Smooth muscle cell (in vitro differentiated cells): ENCODE data around the gene RSF1. TPM values are rescaled to one million over a fixed set of nuclear protein-coding genes. Genes with fewer than 3 reads are reported as not detected.

Experiments used
- DNase-seq: peaks from one replicate; lab custom pipeline; 2025; ENCODE audit not compliant: unreplicated experiment; lab: John Stamatoyannopoulos, UW
- H2AFZ ChIP-seq: fragments of 200-600 bp; sonication (generic); 2 replicates; pipeline ENCODE4 v1.6.0; 2016; ENCODE audit warnings: antibody characterized with exemption, low read depth, mild to moderate bottlenecking
- H3F3A ChIP-seq: fragments of 200-600 bp; sonication (generic); 2 replicates; pipeline ENCODE4 v1.6.0; 2017; ENCODE audit warnings: antibody characterized with exemption, low read depth
- H3K27ac ChIP-seq: fragments of 200-600 bp; sonication (generic); 2 replicates; pipeline ENCODE4 v1.5.1; 2016; ENCODE audit warnings: low read depth, mild to moderate bottlenecking
- H3K27me3 ChIP-seq: fragments of 200-600 bp; sonication (generic); 2 replicates; pipeline ENCODE4 v1.6.1; 2016; ENCODE audit warnings: low read depth, mild to moderate bottlenecking
- H3K36me3 ChIP-seq: fragments of 200-600 bp; sonication (generic); 2 replicates; pipeline ENCODE4 v1.5.1; 2016; ENCODE audit warnings: low read depth
- H3K4me1 ChIP-seq: fragments of 200-600 bp; sonication (generic); 2 replicates; pipeline ENCODE4 v1.5.1; 2016; ENCODE audit warnings: low read depth
- H3K4me2 ChIP-seq: fragments of 200-600 bp; sonication (generic); 2 replicates; pipeline ENCODE4 v1.6.0; 2016; ENCODE audit warnings: mild to moderate bottlenecking
- H3K4me3 ChIP-seq: fragments of 200-600 bp; sonication (generic); 2 replicates; pipeline ENCODE4 v1.5.1; 2016; ENCODE audit warnings: mild to moderate bottlenecking
- H3K79me2 ChIP-seq: fragments of 200-600 bp; sonication (generic); 2 replicates; pipeline ENCODE4 v1.6.0; 2016; ENCODE audit warnings: low read depth, mild to moderate bottlenecking
- H3K9ac ChIP-seq: fragments of 200-600 bp; sonication (generic); 2 replicates; pipeline ENCODE4 v1.6.0; 2016; ENCODE audit warnings: low read depth
- H3K9me3 ChIP-seq: fragments of 200-600 bp; sonication (generic); replicated peaks from 2 replicates; pipeline ENCODE4 v1.5.1; 2016; ENCODE audit warnings: low read depth
- H4K20me1 ChIP-seq: fragments of 200-600 bp; sonication (generic); 2 replicates; pipeline ENCODE4 v1.6.0; 2016; ENCODE audit warnings: low read depth
- WGBS: methylation state at CpG from one replicate; pipeline ENCODE4 v1.1.7; 2016; ENCODE audit warnings: low lambda C conversion rate; 5-methylcytosine and 5-hydroxymethylcytosine counted together
- polyA plus RNA-seq: library from polyadenylated mRNA; unstranded; fragments of >200 nt; fragmentation: Nextera tagmentation; extraction: Ambion mirVana; gene quantifications from 2 replicates; pipeline ENCODE4 v1.2.1, GENCODE V29; 2016
- total RNA-seq: library from RNA; depleted of rRNA; stranded (reverse); fragments of >200 nt; gene quantifications from 2 replicates; pipeline ENCODE4 v1.2.3, GENCODE V29; 2014
- TF ChIP-seq, protein P1 (sequence below): fragments of 200-600 bp; sonication (generic); IDR thresholded peaks from 2 replicates; pipeline ENCODE4 v1.5.1; 2017; ENCODE audit warnings: borderline replicate concordance, mild to moderate bottlenecking, antibody characterized with exemption; ENCODE audit not compliant: insufficient read depth, poor library complexity, severe bottlenecking

Gene RSF1
- total and polyA plus RNA-seq, 2 experiments from 2014 or later, result 39.6 to 62.6 TPM

GRCh38 chr11:77705195-77705875 lies 115.2 kb downstream of the RSF1 start:
- H3K4me2 ChIP-seq, result peak overlapping the region; percentile 6
- TF ChIP-seq, protein P1, sequence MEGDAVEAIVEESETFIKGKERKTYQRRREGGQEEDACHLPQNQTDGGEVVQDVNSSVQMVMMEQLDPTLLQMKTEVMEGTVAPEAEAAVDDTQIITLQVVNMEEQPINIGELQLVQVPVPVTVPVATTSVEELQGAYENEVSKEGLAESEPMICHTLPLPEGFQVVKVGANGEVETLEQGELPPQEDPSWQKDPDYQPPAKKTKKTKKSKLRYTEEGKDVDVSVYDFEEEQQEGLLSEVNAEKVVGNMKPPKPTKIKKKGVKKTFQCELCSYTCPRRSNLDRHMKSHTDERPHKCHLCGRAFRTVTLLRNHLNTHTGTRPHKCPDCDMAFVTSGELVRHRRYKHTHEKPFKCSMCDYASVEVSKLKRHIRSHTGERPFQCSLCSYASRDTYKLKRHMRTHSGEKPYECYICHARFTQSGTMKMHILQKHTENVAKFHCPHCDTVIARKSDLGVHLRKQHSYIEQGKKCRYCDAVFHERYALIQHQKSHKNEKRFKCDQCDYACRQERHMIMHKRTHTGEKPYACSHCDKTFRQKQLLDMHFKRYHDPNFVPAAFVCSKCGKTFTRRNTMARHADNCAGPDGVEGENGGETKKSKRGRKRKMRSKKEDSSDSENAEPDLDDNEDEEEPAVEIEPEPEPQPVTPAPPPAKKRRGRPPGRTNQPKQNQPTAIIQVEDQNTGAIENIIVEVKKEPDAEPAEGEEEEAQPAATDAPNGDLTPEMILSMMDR, result no peak
- peaks cover 13% of the 10 kb centered on the region for H3K79me2 ChIP-seq
- peaks cover 6% of the 10 kb centered on the region for H3F3A ChIP-seq
- peak overlapping the region; percentile 82 for H3K27ac ChIP-seq
- H3K4me1 ChIP-seq, result no peaks in the 10 kb centered on the region
- H3K27me3 ChIP-seq, result no peaks in the 10 kb centered on the region
- no peaks in the 10 kb centered on the region for H3K9me3 ChIP-seq
- no peak overlapping the region for H2AFZ ChIP-seq
- H3K4me3 ChIP-seq, result no peak overlapping the region
- peaks cover 34% of the 10 kb centered on the region for H4K20me1 ChIP-seq
- H3K9ac ChIP-seq, result no peak overlapping the region
- WGBS, result 42% methylated on average over 4 of the region's 4 CpGs
- no peak for DNase-seq
- peaks cover 3% of the 10 kb centered on the region for H3K36me3 ChIP-seq

- H3K4me2 ChIP-seq, result no peak overlapping the region
- TF ChIP-seq, protein P1, result no peak
- WGBS, result 98% methylated on average over 3 of the region's 3 CpGs
- DNase-seq, result no peak
- peaks cover 5% of the 10 kb centered on the region for H3K79me2 ChIP-seq
- H3K27me3 ChIP-seq, result no peaks in the 10 kb centered on the region
- peaks cover 6% of the 10 kb centered on the region for H3F3A ChIP-seq
- no peaks in the 10 kb centered on the region for H3K9me3 ChIP-seq
- H3K4me1 ChIP-seq, result no peaks in the 10 kb centered on the region
- H3K9ac ChIP-seq, result no peak overlapping the region
- peaks cover 24% of the 10 kb centered on the region for H4K20me1 ChIP-seq
- no peak overlapping the region for H2AFZ ChIP-seq
- no peak overlapping the region for H3K4me3 ChIP-seq
- H3K36me3 ChIP-seq, result peaks cover 3% of the 10 kb centered on the region
- H3K27ac ChIP-seq, result no peak overlapping the region
These were observed 116.5 kb downstream of the RSF1 start for GRCh38 chr11:77704029-77704428.

DNA sequence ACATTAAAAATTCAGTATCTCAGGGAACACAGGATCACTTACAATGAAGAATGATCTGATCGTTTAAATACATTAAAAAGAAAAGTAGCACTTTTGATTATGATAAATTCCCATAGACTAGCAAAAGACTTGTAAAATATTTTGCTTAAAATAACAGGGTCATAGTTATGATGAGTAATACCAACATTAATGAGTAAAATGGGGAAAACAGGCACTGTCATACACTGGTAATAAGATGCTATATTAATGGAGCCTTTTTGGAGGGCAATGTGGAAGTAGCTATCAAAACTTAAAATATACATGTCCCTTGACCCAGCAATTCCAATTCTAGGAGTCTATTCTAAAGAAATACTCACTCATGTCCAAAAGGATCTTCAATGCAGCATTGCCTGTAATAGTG lies 121.1 kb downstream of the RSF1 start:
- H3K36me3 ChIP-seq, result peaks cover 10% of the 10 kb centered on the region
- no peak overlapping the region for H3K9ac ChIP-seq
- H3K27ac ChIP-seq, result no peak overlapping the region
- no peaks in the 10 kb centered on the region for H4K20me1 ChIP-seq
- WGBS, result 94% methylated on average over 1 of the region's 1 CpG
- no peak for DNase-seq
- H3K79me2 ChIP-seq, result no peaks in the 10 kb centered on the region
- H2AFZ ChIP-seq, result no peak overlapping the region
- TF ChIP-seq, protein P1, result no peak
- H3F3A ChIP-seq, result no peaks in the 10 kb centered on the region
- no peak overlapping the region for H3K4me3 ChIP-seq
- no peaks in the 10 kb centered on the region for H3K4me1 ChIP-seq
- no peak overlapping the region for H3K4me2 ChIP-seq
- H3K9me3 ChIP-seq, result no peaks in the 10 kb centered on the region
- no peaks in the 10 kb centered on the region for H3K27me3 ChIP-seq

GRCh38 chr11:77698896-77699295 lies 121.6 kb downstream of the RSF1 start:
- H3K4me1 ChIP-seq, result no peaks in the 10 kb centered on the region
- 92% methylated on average over 2 of the region's 2 CpGs for WGBS
- no peak overlapping the region for H3K9ac ChIP-seq
- no peaks in the 10 kb centered on the region for H3K79me2 ChIP-seq
- H3F3A ChIP-seq, result no peaks in the 10 kb centered on the region
- DNase-seq, result no peak
- no peaks in the 10 kb centered on the region for H4K20me1 ChIP-seq
- no peaks in the 10 kb centered on the region for H3K27me3 ChIP-seq
- TF ChIP-seq, protein P1, result no peak
- no peak overlapping the region for H3K4me3 ChIP-seq
- H3K36me3 ChIP-seq, result peaks cover 10% of the 10 kb centered on the region
- H2AFZ ChIP-seq, result no peak overlapping the region
- no peak overlapping the region for H3K27ac ChIP-seq
- no peak overlapping the region for H3K4me2 ChIP-seq
- no peaks in the 10 kb centered on the region for H3K9me3 ChIP-seq
